CD4-positive, alpha-beta T cell treated with Interleukin-1 beta for 1 hour (primary cell): Measurements from ENCODE around the gene PHF21A.
"Not testable (repeated sequence)": the region's sequence is repeated elsewhere in the genome, so short reads cannot be mapped to it uniquely, and the experiment has no call there.

ENCODE experiments used
- DNase-seq, 2 donors: peaks; one replicate each; pipeline ENCODE4 v3.0.0-alpha.2; 2020 to 2022

Gene PHF21A

DNA sequence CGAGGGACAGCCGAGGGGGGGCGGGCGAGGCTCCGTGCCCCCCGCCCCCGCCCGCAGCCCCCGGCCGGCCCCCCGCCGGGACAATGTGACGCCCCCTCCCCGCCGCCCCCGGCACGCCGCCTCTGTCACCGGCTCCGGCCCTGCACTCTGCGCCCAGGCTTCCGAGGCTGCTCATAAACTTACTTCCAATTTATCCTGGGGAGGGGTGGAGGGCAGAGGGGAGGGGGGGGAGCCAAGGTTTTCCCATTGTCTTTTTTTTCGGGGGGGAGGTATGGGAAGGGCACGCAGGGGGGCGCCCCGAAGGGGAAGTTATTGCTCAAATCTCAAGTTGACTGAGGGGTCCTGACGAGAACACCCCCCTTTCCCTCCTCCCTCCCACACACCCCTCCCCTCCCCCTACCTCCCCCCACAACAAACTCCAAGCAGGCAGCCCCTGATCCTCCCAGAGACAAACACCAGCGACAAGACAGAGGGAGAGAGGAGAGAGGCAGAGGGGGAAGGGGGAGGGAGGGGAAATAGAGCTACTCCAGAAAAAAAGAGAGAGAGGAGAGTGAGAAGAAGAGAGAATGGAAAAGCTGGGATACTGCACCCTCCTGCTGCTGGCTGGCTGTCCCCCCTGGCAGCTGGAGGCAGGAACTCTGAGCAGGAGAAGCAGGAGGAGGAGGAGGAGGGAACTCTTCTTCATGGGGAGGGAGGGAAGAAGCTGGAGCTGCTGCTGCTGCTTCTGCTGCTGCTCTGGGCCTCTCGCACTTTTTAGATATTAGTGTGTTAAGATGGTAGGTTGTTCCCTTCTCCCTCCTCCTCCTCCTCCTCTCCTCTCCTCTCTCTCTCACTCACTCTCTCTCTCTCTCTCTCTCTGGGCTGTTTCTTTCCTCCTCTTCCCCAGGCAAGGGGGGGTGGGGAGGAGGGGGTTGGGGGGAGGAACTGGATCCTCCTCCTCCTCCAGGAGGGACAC, 631 bp downstream of the PHF21A start:
- DNase-seq: peak in 1 of 2 donors; percentile 13

DNA sequence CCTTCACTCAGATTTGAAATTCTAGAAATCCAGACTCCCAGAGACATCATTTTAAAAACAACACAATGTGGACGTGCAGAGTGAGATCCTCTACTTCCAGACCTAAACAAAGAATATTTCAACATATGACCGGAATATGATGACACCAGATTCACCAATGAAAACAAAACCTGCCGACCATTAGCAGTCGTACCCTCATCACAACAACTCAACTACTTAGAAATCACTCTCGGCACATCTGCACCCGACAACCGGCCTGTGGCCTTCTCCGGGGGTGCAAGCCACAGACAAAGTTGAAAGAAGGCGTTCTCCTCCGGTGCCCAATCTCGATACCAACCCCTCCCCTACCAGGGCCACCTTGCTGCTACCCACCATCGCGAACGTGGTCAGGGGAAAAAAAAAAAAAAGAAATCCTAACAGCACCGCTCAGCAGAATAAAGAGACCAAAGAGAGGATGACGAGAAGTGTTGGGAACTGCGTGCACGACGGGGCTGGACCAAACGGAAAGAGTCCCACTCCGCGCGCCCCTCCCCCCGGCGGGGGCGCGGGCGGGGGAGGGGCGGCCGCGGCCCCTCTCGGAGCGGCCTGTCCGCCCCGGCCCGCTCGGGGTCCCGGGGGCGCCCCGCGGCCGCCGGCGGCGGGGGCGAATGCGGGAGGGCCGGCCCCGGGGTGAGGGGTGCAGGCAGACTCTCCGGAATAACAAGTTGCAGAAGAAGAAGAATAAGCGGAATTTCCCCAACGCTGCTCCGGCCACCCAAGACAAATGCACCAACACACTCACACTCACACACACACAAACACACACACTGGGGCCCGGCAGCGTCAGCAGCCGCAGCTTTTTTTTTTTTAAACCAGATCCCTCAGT, 1.7 kb downstream of the PHF21A start:
- DNase-seq: peak; percentile 84 to 85

DNA sequence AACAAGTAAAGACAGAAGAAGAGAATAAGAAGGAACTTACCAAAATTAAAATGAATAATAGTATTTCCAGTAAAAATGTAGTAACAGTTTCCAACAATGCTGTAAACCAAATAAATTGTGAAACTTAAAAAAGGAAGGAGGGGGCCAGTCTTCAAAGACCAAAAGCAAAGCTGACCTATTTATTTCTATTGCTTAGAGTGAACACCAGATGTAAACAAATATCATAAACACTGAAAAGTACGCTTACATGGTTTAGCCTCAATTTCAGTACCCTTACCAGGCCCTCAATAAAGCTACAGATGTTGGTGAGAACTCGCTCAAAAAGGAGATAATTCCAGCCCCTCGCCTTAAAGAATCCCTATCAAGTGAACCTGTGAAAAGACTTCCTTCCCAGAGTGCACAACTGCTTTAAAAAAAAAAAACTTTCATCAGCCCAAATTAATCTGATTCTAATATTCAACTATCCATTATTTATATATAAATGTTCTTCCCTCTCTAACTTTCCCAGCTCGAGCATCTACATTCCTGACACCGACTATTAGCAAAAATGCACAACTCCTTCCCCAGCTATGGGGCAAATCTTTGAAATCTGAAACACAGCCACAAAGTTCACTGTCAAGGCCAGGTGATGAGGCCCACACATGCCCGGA, 2.4 kb downstream of the PHF21A start:
- no peak for DNase-seq

GRCh38 chr11:46117842-46118241, 3.4 kb downstream of the PHF21A start:
- DNase-seq: no peak

DNA sequence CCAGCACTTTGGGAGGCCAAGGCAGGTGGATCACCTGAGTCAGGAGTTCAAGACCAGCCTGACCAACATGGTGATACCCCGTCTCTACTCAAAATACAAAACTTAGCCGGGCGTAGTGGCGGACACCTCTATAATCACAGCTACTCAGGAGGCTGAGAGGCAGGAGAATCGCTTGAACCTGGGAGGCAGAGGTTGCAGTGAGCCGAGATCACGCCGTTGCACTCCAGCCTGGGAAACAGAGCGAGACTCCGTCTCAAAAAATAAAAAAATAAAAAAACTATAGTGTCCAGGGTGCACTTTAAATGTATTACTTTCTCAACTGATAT, 4.6 kb downstream of the PHF21A start:
- DNase-seq: not testable (repeated sequence)

GRCh38 chr11:46116007-46116711, 5.1 kb downstream of the PHF21A start:
- DNase-seq: no peak

GRCh38 chr11:46114961-46115360, 6.3 kb downstream of the PHF21A start:
- no peak for DNase-seq

GRCh38 chr11:46114378-46114777, 6.9 kb downstream of the PHF21A start:
- no peak for DNase-seq

- DNase-seq: peak; percentile 36 to 75
Measured at GRCh38 chr11:46112961-46113607, 8.2 kb downstream of the PHF21A start.

DNA sequence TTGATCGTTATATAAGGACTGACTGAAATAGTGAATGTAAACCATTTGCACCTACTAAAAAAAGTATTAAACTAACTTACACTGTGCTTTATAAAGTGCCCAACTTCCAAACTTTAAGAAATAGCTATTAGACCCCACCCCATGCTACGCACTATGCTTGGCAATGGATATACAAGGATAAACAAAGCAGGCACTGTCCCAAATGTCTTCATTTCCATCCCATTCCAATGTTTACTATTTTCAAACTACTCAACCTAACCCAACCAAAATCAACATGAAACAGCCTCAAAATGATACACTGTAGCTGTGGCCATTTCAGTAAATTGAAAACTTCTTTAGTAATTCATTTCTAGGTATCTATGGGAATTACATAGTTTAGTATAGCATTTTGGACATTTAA, 12.5 kb downstream of the PHF21A start:
- DNase-seq: no peak

- no peak for DNase-seq
Measured at GRCh38 chr11:46107780-46108179, 13.5 kb downstream of the PHF21A start.

DNA sequence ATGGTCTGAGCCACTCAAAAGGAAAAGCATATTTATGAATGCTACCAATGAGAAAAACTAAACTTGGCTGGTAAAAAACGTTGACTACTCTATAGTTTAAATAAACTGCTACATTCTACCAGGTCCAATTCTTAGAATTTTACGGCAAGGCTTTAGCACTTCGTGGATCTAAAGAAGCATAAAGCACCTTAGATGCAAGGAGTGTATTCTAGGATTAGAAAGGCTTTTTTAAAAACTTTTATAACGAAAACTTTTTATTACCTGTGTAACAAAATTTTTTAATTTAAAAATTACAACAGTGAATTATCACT, 13.9 kb downstream of the PHF21A start:
- no peak for DNase-seq

GRCh38 chr11:46106530-46107407, 14.5 kb downstream of the PHF21A start:
- no peak for DNase-seq

GRCh38 chr11:46105926-46106325, 15.3 kb downstream of the PHF21A start:
- DNase-seq: no peak

DNA sequence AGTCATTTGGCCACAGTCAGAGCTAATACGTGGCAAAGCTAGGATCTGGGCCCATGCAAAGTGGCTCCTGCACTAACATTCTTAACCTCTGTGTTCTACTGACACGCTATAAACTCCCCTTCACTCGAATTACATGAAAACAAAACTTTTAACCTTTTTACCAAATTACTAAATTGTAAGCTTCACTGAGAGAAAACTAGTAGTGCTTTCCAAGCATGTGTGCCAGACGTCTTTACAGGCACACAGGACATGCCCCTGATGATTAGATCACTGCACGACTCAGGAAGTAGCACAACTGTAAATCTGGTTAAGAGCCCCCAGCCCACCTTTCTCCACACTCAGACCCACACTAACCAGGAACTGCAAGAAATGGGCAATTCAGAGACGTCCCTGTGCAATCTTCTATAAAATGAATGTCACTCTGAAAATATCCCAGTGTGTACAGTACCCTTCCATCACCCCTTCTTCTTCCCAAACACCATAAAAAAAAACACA, 16.1 kb downstream of the PHF21A start:
- no peak for DNase-seq

DNA sequence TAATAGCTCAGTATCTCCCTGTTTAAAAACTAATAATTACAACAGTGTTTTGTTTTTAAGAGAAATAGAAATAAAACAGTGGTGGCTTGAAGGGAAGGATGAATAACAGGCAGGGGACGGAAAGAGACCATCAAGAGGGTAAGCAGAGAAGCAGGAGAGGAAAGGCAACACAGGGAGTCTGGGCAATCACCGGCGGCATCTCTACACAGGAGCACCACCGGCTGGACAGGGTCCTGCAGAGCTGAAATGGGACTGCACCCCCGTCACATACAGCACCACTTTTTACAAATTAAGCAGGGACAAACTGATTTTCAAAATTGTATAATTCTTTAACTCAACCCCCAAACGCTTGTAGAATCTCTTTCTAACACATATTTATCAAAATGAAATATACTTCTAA, 18.4 kb downstream of the PHF21A start:
- DNase-seq: no peak

DNA sequence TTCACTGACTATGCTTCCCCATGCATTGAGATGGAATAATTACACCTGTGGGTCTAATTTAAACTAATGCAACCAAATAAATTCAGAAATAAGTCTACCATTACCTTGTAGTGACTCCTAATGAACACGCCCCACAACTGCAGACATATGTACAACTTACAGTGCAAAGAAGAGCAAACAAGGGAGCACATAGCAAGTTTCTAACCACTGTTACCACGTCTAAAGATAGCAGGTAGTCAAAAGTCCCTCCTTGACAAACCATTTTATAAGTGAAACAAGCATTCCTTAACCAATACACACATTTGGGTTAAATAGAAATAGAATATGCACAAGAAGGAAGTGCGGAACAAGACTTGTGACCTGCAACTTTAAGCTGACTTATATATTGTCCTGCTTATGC, 20.6 kb downstream of the PHF21A start:
- DNase-seq: no peak

GRCh38 chr11:46099963-46100316, 21.3 kb downstream of the PHF21A start:
- no peak for DNase-seq

GRCh38 chr11:46090375-46090774, 30.9 kb downstream of the PHF21A start:
- no peak for DNase-seq

DNA sequence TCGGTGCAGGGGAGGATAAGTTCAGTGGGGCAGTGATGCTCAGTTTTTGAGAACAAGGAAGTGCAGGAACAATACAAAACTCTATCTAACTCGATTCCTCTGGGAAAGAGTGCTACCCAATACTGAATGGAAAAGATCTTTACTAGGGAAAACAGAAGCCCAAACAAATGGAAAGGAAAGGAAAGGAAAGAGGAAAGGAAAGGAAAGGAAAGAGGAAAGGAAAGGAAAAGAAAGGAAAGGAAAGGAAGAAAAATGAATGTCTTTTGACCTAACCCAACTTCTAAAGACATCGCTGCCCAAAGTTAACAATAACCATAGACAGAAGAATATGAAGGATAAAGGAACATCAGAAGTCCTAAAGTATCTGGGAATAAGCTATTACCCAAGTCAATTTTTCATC, 41.6 kb downstream of the PHF21A start:
- no peak for DNase-seq

- no peak for DNase-seq
Measured at GRCh38 chr11:46075928-46076327, 45.3 kb downstream of the PHF21A start.
